Measurements from ENCODE around the gene TMEM119.

GRCh38 chr12:108566452-108566851 is 31.4 kb downstream of the TMEM119 start:
- no peak for TF ChIP-seq CTCF (IDR thresholded peaks at IDR 0.05)
- no peak for TF ChIP-seq MAX (IDR thresholded peaks at IDR 0.05; ENCODE audit: low read depth)
- no peak for TF ChIP-seq RFX5 (IDR thresholded peaks at IDR 0.05; ENCODE audit: low read length)
- no peak for TF ChIP-seq EZH2phosphoT487 (IDR thresholded peaks at IDR 0.05; ENCODE audit: borderline replicate concordance, low read depth)
- no peak for TF ChIP-seq ELF1 (IDR thresholded peaks at IDR 0.05)
- TF ChIP-seq RCOR1 (IDR thresholded peaks at IDR 0.05; ENCODE audit: low read length) = no peak
- no peak for TF ChIP-seq REST (IDR thresholded peaks at IDR 0.05; ENCODE audit: low read depth, low read length)
- no peak for TF ChIP-seq SMC3 (IDR thresholded peaks at IDR 0.05; ENCODE audit: low read depth, low read length)
- TF ChIP-seq POLR2AphosphoS5 (IDR thresholded peaks at IDR 0.05; ENCODE audit: low read depth, low read length) = no peak
